ENCODE results near the gene LLGL2.

The LLGL2 gene

GRCh38 chr17:75506888-75507287, 18.6 kb upstream of the LLGL2 start:
- TF ChIP-seq CTCF (IDR thresholded peaks at IDR 0.05; ENCODE audit: borderline replicate concordance, control extremely low read depth, extremely low read depth, insufficient read depth, missing control alignments), result no peak
- in situ Hi-C loops (cut with MboI; ENCODE audit: low sequenced_read_pairs, unreplicated experiment), result no loop called here

GRCh38 chr17:75507733-75508719, 17.5 kb upstream of the LLGL2 start:
- in situ Hi-C loops (cut with MboI; ENCODE audit: low sequenced_read_pairs, unreplicated experiment), result no loop called here
- DNase-seq (ENCODE audit: low spot score), result no peak
- TF ChIP-seq CTCF (IDR thresholded peaks at IDR 0.05; ENCODE audit: borderline replicate concordance, control extremely low read depth, extremely low read depth, insufficient read depth, missing control alignments), result no peak

More at GRCh38 chr17:75506888-75507287, 18.6 kb upstream of the LLGL2 start:
- no peak for DNase-seq (ENCODE audit: low spot score)

GRCh38 chr17:75508931-75509361, 16.6 kb upstream of the LLGL2 start:
- in situ Hi-C loops (cut with MboI; ENCODE audit: low sequenced_read_pairs, unreplicated experiment), result no loop called here
- DNase-seq (ENCODE audit: low spot score), result no peak
- no peak for TF ChIP-seq CTCF (IDR thresholded peaks at IDR 0.05; ENCODE audit: borderline replicate concordance, control extremely low read depth, extremely low read depth, insufficient read depth, missing control alignments)

GRCh38 chr17:75509528-75510258, 15.8 kb upstream of the LLGL2 start:
- TF ChIP-seq CTCF (IDR thresholded peaks at IDR 0.05; ENCODE audit: borderline replicate concordance, control extremely low read depth, extremely low read depth, insufficient read depth, missing control alignments), result no peak
- no peak for DNase-seq (ENCODE audit: low spot score)
- in situ Hi-C loops (cut with MboI; ENCODE audit: low sequenced_read_pairs, unreplicated experiment), result no loop called here

- DNase-seq (ENCODE audit: low spot score), result no peak
Measured at GRCh38 chr17:75511270-75511609, 14.3 kb upstream of the LLGL2 start.

More at GRCh38 chr17:75511270-75511609, 14.3 kb upstream of the LLGL2 start:
- in situ Hi-C loops (cut with MboI; ENCODE audit: low sequenced_read_pairs, unreplicated experiment), result no loop called here
- no peak for TF ChIP-seq CTCF (IDR thresholded peaks at IDR 0.05; ENCODE audit: borderline replicate concordance, control extremely low read depth, extremely low read depth, insufficient read depth, missing control alignments)

Data from GM13976 (cell line).